HG02759 (cell line): Measurements from ENCODE around the gene U2AF1.
"Not testable (repeated sequence)": the region's sequence is repeated elsewhere in the genome, so short reads cannot be mapped to it uniquely, and the experiment has no call there.

Experiments
- ATAC-seq: cut with Tn5 transposase; IDR thresholded peaks from one replicate; pipeline ENCODE4 v1.9.1; 2021; ENCODE audit warnings: mild to moderate bottlenecking, moderate library complexity; ENCODE audit not compliant: unreplicated experiment

The U2AF1 gene

GRCh38 chr21:43082587-43083300, 24.6 kb downstream of the U2AF1 start:
- not testable (repeated sequence) for ATAC-seq

- not testable (repeated sequence) for ATAC-seq
These were observed 30.7 kb downstream of the U2AF1 start for GRCh38 chr21:43076643-43077042.

- not testable (repeated sequence) for ATAC-seq
These were observed 31.2 kb downstream of the U2AF1 start for GRCh38 chr21:43076023-43076637.

- ATAC-seq = not testable (repeated sequence)
These were observed 32.0 kb downstream of the U2AF1 start, which contains the start of gene CBS for GRCh38 chr21:43075170-43076022. Gene CBS (minus strand): TSS chr21:43075835. CDS start chr21:43072193, 3,642 bp downstream.

GRCh38 chr21:43074401-43075169, 32.8 kb downstream of the U2AF1 start:
- ATAC-seq = not testable (repeated sequence)

GRCh38 chr21:43072742-43073141, 34.6 kb downstream of the U2AF1 start:
- ATAC-seq = not testable (repeated sequence)

- not testable (repeated sequence) for ATAC-seq
These were observed 37.7 kb downstream of the U2AF1 start for GRCh38 chr21:43069682-43070081.

GRCh38 chr21:43068065-43068464, 39.3 kb downstream of the U2AF1 start:
- not testable (repeated sequence) for ATAC-seq

GRCh38 chr21:43066690-43067089, 40.7 kb downstream of the U2AF1 start:
- not testable (repeated sequence) for ATAC-seq

- not testable (repeated sequence) for ATAC-seq
These were observed 41.4 kb downstream of the U2AF1 start for GRCh38 chr21:43065991-43066390.

GRCh38 chr21:43064265-43064917, 43.0 kb downstream of the U2AF1 start:
- not testable (repeated sequence) for ATAC-seq

- not testable (repeated sequence) for ATAC-seq
These were observed 44.3 kb downstream of the U2AF1 start for GRCh38 chr21:43062955-43063664.

GRCh38 chr21:43053112-43053511, 54.3 kb downstream of the U2AF1 start:
- not testable (repeated sequence) for ATAC-seq

- ATAC-seq = not testable (repeated sequence)
These were observed 61.2 kb downstream of the U2AF1 start for GRCh38 chr21:43045876-43046821.

- not testable (repeated sequence) for ATAC-seq
These were observed 62.0 kb downstream of the U2AF1 start for GRCh38 chr21:43045165-43045875.

- ATAC-seq = not testable (repeated sequence)
These were observed 62.8 kb downstream of the U2AF1 start for GRCh38 chr21:43044547-43044946.

- not testable (repeated sequence) for ATAC-seq
These were observed 64.1 kb downstream of the U2AF1 start for GRCh38 chr21:43043291-43043690.
